Upper lobe of right lung (tissue), 1 donor: ENCODE measurements around the gene ZBTB16. TPM values are rescaled to one million over a fixed set of nuclear protein-coding genes. Genes with fewer than 3 reads are reported as not detected.

Source experiments
- ATAC-seq: fragments of 200-7000 bp; cut with Tn5 transposase; one replicate; pipeline ENCODE4 v1.9.1; 2020; ENCODE audit warnings: mild to moderate bottlenecking, moderate library complexity
- DNase-seq: peaks from one replicate; pipeline ENCODE4 v3.0.0-alpha.2; 2020
- H3K27ac ChIP-seq: fragments of 200-600 bp; one replicate; pipeline ENCODE4 v1.8.0; 2022
- H3K27me3 ChIP-seq: fragments of 200-600 bp; one replicate; pipeline ENCODE4 v1.8.0; 2022; ENCODE audit warnings: mild to moderate bottlenecking
- H3K36me3 ChIP-seq: fragments of 200-600 bp; one replicate; pipeline ENCODE4 v1.8.0; 2022
- H3K4me1 ChIP-seq: fragments of 200-600 bp; one replicate; pipeline ENCODE4 v1.8.0; 2022
- H3K4me3 ChIP-seq: fragments of 200-600 bp; one replicate; pipeline ENCODE4 v1.8.0; 2022; ENCODE audit warnings: mild to moderate bottlenecking
- H3K9me3 ChIP-seq: fragments of 200-600 bp; one replicate; pipeline ENCODE4 v1.8.0; 2022
- CTCF ChIP-seq: fragments of 200-600 bp; IDR thresholded peaks from one replicate; pipeline ENCODE4 v1.8.0; 2022; ENCODE audit warnings: antibody characterized with exemption
- intact Hi-C: fragments of 100-400 bp; cut with DNase I; formaldehyde crosslinking; loops from one replicate; pipeline ENCODE4 v1.11.0; 2022
- total RNA-seq: library from RNA; stranded (reverse); fragmentation: NEBNext Ultra II Directional; extraction: Animal tissue kit (Norgen Biotek cat#: 25700); gene quantifications from one replicate; pipeline ENCODE4 v1.2.1, GENCODE V29; 2021
- donor health status: DM: no; HTN: yes; CAD: no; lungs with severe emphysema.

Gene ZBTB16
- total RNA-seq, 1 donor from 2014 or later, result 221 TPM

GRCh38 chr11:114027926-114028325 lies 31.6 kb upstream of the ZBTB16 start:
- no peaks in the 10 kb centered on the region for H3K36me3 ChIP-seq
- H3K27me3 ChIP-seq, result peaks cover 5% of the 10 kb centered on the region
- no peak overlapping the region for H3K27ac ChIP-seq
- intact Hi-C loops, result no loop called here
- H3K9me3 ChIP-seq, result no peaks in the 10 kb centered on the region
- H3K4me3 ChIP-seq, result no peak overlapping the region
- ATAC-seq, result no peak
- DNase-seq, result no peak
- no peak for TF ChIP-seq CTCF
- no peaks in the 10 kb centered on the region for H3K4me1 ChIP-seq

- no peak for DNase-seq
- Histone ChIP-seq H3K9me3 (no peaks in the 10 kb centered on the region), H3K4me3 (no peak overlapping the region), H3K27me3 (peaks cover 5% of the 10 kb centered on the region), H3K36me3 (no peaks in the 10 kb centered on the region), H3K4me1 (peaks cover 7% of the 10 kb centered on the region), H3K27ac (no peak overlapping the region)
- TF ChIP-seq CTCF, result no peak
- intact Hi-C loops, result no loop called here
- ATAC-seq, result no peak
These were observed 28.1 kb upstream of the ZBTB16 start for GRCh38 chr11:114031246-114031966.

- ATAC-seq, result peak; percentile 24
- Histone ChIP-seq H3K4me1 (peaks cover 13% of the 10 kb centered on the region), H3K9me3 (no peaks in the 10 kb centered on the region), H3K27ac (no peak overlapping the region), H3K4me3 (no peak overlapping the region), H3K27me3 (peaks cover 5% of the 10 kb centered on the region), H3K36me3 (no peaks in the 10 kb centered on the region)
- no peak for TF ChIP-seq CTCF
- intact Hi-C loops, result no loop called here
- DNase-seq, result peak; percentile 70
These were observed 27.6 kb upstream of the ZBTB16 start for GRCh38 chr11:114031967-114032320.

- Histone ChIP-seq H3K36me3 (no peaks in the 10 kb centered on the region), H3K27me3 (peaks cover 5% of the 10 kb centered on the region), H3K27ac (no peak overlapping the region), H3K4me3 (no peak overlapping the region), H3K4me1 (peaks cover 14% of the 10 kb centered on the region), H3K9me3 (no peaks in the 10 kb centered on the region)
- intact Hi-C loops, result no loop called here
- ATAC-seq (no peak), DNase-seq (no peak)
- TF ChIP-seq CTCF, result no peak
These were observed 26.4 kb upstream of the ZBTB16 start for GRCh38 chr11:114033066-114033465.

- no peaks in the 10 kb centered on the region for H3K36me3 ChIP-seq
- no peak overlapping the region for H3K4me3 ChIP-seq
- intact Hi-C loops, result no loop called here
- ATAC-seq (no peak), DNase-seq (no peak)
- TF ChIP-seq CTCF, result no peak
- no peak overlapping the region for H3K27ac ChIP-seq
- peaks cover 14% of the 10 kb centered on the region for H3K4me1 ChIP-seq
- peaks cover 1% of the 10 kb centered on the region for H3K27me3 ChIP-seq
- no peaks in the 10 kb centered on the region for H3K9me3 ChIP-seq
These were observed 25.9 kb upstream of the ZBTB16 start for GRCh38 chr11:114033572-114033971.

- Histone ChIP-seq H3K27ac (no peak overlapping the region), H3K4me1 (peaks cover 14% of the 10 kb centered on the region), H3K4me3 (no peak overlapping the region), H3K36me3 (no peaks in the 10 kb centered on the region), H3K9me3 (no peaks in the 10 kb centered on the region), H3K27me3 (no peaks in the 10 kb centered on the region)
- DNase-seq (no peak), ATAC-seq (no peak)
- intact Hi-C loops, result loop anchor here (5.0 kb wide), 1 partner anchor 227 kb away; no protein-coding TSS in a partner anchor
- no peak for TF ChIP-seq CTCF
These were observed 24.6 kb upstream of the ZBTB16 start for GRCh38 chr11:114034956-114035355.
